SH-SY5Y (cell line): ENCODE measurements around the gene HDAC9.

Experiments used
- GATA2 ChIP-seq: IDR thresholded peaks from 2 replicates; pipeline ENCODE4 v1.6.1; 2011; ENCODE audit warnings: mild to moderate bottlenecking, low read depth, low read length
- GATA3 ChIP-seq: IDR thresholded peaks from 2 replicates; pipeline ENCODE4 v1.6.1; 2011; ENCODE audit warnings: low read depth, mild to moderate bottlenecking, low read length, moderate library complexity

DNA sequence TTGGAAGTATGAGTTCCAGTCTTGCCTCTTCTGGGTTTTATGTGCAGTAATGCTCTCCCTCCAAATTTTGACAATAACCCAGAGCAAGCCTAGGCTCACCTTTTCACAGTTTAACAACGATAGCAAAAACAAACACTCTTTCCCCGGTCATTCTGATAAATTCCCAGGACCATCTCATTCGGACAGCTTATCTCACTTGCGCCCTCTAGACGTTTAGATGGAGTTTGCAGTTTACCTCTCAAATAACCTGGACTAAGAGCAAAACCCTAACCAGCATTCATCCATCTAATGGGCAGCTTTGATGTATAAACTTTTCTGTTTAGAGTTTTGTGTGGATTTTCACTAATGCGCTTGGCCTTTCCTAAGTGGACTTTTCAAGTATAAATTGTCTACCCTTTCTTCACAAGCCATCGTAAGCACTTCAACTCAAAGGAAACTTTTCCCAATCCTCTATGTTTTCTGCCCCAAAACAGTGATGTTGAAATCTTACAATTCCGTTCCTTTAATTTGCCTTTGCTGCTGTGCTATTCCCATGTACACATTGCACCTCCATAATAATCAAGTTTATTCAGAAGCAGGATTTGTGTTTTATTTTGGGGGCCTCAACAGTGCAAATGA, 114.9 kb downstream of the HDAC9 start:
- TF ChIP-seq GATA2, result no peak
- TF ChIP-seq GATA3, result no peak
